Body of pancreas (tissue), 4 donors: Measurements from ENCODE around the gene TTLL5.

Source experiments
- CTCF ChIP-seq, 7 experiments: fragments of 450-650 bp in 4 of 7; fragments of 200-600 bp in 3 of 7; sonication (generic) in 3 of 7; IDR thresholded peaks; one replicate each; pipeline ENCODE4 v1.5.1; 2016 to 2019; ENCODE audit warnings: antibody characterized with exemption in 7 of 7
- POLR2A ChIP-seq, 3 donors: fragments of 450-650 bp; IDR thresholded peaks; one replicate each; pipeline ENCODE4 v1.6.1; 2016; ENCODE audit warnings: antibody characterized with exemption in 3 of 3, mild to moderate bottlenecking in 2 of 3

GRCh38 chr14:75781096-75781495, 120.0 kb downstream of the TTLL5 start:
- TF ChIP-seq CTCF (IDR thresholded peaks at IDR 0.05) (no peak), POLR2A (IDR thresholded peaks at IDR 0.05) (no peak)
